Epithelial cell of esophagus (primary cell): Measurements from ENCODE around the gene HIPK2.

ENCODE experiments used
- DNase-seq: peaks from one replicate; pipeline ENCODE4 v3.0.0; 2010; ENCODE audit warnings: low read depth
- H3K4me3 ChIP-seq: 2 replicates; pipeline ENCODE4 v1.5.1; 2011; ENCODE audit warnings: mild to moderate bottlenecking, low read length, control low read depth
- TF ChIP-seq, protein P1 (sequence below): IDR thresholded peaks from 2 replicates; pipeline ENCODE4 v1.5.1; 2011; ENCODE audit warnings: low read depth, mild to moderate bottlenecking, low read length, control low read depth, inconsistent platforms; ENCODE audit not compliant: insufficient read depth; ENCODE audit errors: missing control alignments

HIPK2 gene

DNA sequence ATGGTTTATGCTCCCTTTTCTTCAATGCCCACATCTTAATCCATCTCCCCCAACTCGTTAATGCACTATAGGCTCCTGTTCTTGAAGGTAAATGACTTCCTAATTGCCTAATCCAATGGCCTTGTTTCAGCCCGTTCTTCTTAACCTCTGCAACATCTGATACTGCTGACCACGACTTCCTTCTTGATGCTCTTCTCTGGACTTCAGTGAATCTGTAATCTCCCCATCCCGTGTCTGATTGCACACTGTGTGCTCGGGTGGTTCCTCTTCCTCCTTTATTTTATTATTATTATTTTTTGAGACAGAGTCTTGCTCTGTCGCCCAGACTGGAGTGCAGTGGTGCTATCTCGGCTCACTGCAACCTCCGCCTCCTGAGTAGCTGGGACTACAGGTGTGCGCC lies 58.9 kb downstream of the HIPK2 start:
- DNase-seq = no peak
- no peak overlapping the region for H3K4me3 ChIP-seq
- TF ChIP-seq, protein P1, sequence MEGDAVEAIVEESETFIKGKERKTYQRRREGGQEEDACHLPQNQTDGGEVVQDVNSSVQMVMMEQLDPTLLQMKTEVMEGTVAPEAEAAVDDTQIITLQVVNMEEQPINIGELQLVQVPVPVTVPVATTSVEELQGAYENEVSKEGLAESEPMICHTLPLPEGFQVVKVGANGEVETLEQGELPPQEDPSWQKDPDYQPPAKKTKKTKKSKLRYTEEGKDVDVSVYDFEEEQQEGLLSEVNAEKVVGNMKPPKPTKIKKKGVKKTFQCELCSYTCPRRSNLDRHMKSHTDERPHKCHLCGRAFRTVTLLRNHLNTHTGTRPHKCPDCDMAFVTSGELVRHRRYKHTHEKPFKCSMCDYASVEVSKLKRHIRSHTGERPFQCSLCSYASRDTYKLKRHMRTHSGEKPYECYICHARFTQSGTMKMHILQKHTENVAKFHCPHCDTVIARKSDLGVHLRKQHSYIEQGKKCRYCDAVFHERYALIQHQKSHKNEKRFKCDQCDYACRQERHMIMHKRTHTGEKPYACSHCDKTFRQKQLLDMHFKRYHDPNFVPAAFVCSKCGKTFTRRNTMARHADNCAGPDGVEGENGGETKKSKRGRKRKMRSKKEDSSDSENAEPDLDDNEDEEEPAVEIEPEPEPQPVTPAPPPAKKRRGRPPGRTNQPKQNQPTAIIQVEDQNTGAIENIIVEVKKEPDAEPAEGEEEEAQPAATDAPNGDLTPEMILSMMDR = no peak

GRCh38 chr7:139718141-139718540 lies 59.7 kb downstream of the HIPK2 start:
- TF ChIP-seq, protein P1 = no peak
- no peak overlapping the region for H3K4me3 ChIP-seq
- DNase-seq = no peak

DNA sequence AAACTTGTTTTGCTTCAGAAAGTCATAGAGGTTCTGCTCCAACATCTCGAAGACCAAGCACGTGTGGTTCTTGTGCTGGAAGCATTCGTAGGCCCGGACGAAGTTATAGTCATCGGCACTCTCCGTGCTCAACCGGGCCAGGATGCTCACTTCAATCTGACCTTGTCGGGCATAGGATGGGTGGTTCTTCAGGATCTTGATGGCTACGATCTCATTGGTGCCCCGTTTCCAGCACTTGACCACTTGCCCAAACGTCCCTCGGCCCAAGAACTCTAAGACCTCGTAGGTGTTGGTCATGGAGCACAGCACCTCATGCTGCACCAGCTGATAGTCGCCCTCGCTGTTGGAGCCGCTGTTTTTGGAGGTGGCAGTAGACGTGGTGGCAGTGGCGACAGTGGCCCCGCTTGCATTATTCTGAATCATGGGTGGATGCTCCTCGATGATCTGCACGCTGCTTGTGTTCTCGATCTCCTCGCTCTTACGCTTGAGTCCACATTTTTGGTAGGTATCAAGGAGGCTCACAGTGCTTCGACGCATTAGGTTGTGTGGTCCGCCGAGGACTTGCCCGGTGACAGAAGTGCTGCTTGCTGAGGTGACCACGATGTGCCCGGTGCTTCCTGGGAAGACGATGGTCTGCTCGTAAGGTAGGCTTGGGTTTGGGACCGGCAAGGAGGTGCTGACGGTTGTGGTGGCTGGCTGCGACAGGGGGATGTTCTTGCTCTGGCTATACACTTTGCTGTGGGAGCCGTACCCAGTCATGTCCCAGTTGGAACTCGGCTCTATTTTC lies 61.4 kb downstream of the HIPK2 start:
- TF ChIP-seq, protein P1 = no peak
- DNase-seq = no peak
- no peak overlapping the region for H3K4me3 ChIP-seq

GRCh38 chr7:139715194-139715815 lies 62.5 kb downstream of the HIPK2 start:
- TF ChIP-seq, protein P1 = no peak
- H3K4me3 ChIP-seq = no peak overlapping the region
- DNase-seq = no peak

GRCh38 chr7:139714163-139714901 lies 63.5 kb downstream of the HIPK2 start:
- DNase-seq = no peak
- H3K4me3 ChIP-seq = no peak overlapping the region
- TF ChIP-seq, protein P1 = no peak

DNA sequence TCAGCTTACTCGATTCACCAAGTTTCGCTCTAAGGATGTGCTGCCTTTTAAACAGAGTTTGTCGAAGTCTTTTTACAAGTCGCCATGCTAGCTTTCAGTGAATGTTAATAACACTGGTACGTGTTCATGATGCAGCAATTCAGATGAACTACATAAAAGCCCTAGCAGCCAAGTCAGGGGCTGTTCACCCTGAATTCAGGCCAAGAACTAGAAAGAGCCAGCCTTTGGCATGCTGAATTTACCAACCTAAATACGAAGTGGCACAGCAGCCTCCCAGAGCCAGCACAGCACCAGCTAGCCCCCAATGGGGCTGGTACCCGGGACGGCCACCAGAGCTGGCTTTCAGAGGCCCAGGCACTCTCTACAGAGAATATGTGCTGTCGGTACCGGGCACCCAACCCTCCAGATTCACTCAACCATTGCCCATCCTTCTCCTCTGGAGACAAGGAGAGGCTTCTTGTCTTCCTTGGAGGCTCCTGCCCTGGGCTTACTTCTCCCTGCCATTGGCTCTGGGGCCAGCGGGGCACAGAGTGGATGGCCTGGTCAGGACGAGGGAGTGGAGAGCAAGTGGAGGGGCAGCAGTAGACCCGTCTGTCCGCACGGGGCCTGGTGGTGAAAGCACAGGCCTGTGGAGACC lies 64.2 kb downstream of the HIPK2 start:
- no peak for DNase-seq
- no peak overlapping the region for H3K4me3 ChIP-seq
- TF ChIP-seq, protein P1 = no peak
